ENCODE data around the gene NT5DC2. TPM values are rescaled to one million over a fixed set of nuclear protein-coding genes. Genes with fewer than 3 reads are reported as not detected.

Gene NT5DC2
- total RNA-seq, 2 donors from 2014 or later: 25.4 to 32.4 TPM

DNA sequence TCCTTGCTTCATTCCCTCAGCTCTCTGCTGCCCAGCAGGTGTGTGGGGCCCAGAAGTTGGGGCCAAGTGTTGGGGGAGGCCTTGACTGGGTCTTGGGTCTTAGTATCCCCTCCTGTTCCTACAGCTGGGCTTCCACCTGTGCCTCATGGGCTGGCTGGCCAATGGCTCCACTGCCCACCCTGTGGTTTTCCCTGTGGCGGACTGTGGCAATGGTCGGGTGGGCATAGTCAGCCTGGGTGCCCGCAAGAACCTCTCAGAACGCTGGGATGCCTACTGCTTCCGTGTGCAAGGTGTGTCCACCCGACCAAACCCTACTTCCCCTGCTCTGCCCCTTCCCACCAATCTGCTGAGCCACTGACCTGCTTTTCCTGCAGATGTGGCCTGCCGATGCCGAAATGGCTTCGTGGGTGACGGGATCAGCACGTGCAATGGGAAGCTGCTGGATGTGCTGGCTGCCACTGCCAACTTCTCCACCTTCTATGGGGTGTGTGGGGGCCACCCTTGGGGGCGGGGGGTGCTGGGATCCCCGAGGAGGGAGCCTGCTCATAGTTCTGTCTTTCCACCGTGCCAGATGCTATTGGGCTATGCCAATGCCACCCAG lies 10.9 kb downstream of the NT5DC2 start:
- H3K4me1 ChIP-seq: peaks cover 14% of the 10 kb centered on the region
- no peaks in the 10 kb centered on the region for H3K27me3 ChIP-seq
- no peaks in the 10 kb centered on the region for H3K9me3 ChIP-seq
- intact Hi-C loops (cut with DNase I): no loop called here
- no peak overlapping the region for H3K4me3 ChIP-seq
- no peaks in the 10 kb centered on the region for H3K36me3 ChIP-seq (replicated peaks in 1 of 2; ENCODE audit: insufficient read depth in 1 of 2, low read depth in 2 of 2)
- WGBS, 2 donors: 89% methylated on average over 13 of the region's 14 CpGs; no CpG with 5 or more reads in 1 of the 2 donors
- no peak for TF ChIP-seq POLR2A (IDR thresholded peaks at IDR 0.05)
- TF ChIP-seq, protein P1, sequence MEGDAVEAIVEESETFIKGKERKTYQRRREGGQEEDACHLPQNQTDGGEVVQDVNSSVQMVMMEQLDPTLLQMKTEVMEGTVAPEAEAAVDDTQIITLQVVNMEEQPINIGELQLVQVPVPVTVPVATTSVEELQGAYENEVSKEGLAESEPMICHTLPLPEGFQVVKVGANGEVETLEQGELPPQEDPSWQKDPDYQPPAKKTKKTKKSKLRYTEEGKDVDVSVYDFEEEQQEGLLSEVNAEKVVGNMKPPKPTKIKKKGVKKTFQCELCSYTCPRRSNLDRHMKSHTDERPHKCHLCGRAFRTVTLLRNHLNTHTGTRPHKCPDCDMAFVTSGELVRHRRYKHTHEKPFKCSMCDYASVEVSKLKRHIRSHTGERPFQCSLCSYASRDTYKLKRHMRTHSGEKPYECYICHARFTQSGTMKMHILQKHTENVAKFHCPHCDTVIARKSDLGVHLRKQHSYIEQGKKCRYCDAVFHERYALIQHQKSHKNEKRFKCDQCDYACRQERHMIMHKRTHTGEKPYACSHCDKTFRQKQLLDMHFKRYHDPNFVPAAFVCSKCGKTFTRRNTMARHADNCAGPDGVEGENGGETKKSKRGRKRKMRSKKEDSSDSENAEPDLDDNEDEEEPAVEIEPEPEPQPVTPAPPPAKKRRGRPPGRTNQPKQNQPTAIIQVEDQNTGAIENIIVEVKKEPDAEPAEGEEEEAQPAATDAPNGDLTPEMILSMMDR (IDR thresholded peaks at IDR 0.05): no peak
- no peak overlapping the region for H3K27ac ChIP-seq
- ATAC-seq: no peak
- DNase-seq: no peak

GRCh38 chr3:52521881-52522650 lies 11.6 kb downstream of the NT5DC2 start:
- ATAC-seq: no peak
- no peak for DNase-seq
- TF ChIP-seq POLR2A (IDR thresholded peaks at IDR 0.05): no peak
- TF ChIP-seq, protein P1 (IDR thresholded peaks at IDR 0.05): no peak
- Histone ChIP-seq H3K27me3 (no peaks in the 10 kb centered on the region), H3K36me3 (replicated peaks in 1 of 2; ENCODE audit: insufficient read depth in 1 of 2, low read depth in 2 of 2) (no peaks in the 10 kb centered on the region), H3K4me3 (no peak overlapping the region), H3K9me3 (no peaks in the 10 kb centered on the region), H3K27ac (no peak overlapping the region), H3K4me1 (peaks cover 14% of the 10 kb centered on the region)
- WGBS, 2 donors: 88 to 97% methylated on average over 5 to 28 of the region's 33 CpGs
- intact Hi-C loops (cut with DNase I): no loop called here

- peaks cover 14% of the 10 kb centered on the region for H3K4me1 ChIP-seq
- no peaks in the 10 kb centered on the region for H3K36me3 ChIP-seq (replicated peaks in 1 of 2; ENCODE audit: insufficient read depth in 1 of 2, low read depth in 2 of 2)
- H3K27ac ChIP-seq: no peak overlapping the region
- no peak for ATAC-seq
- intact Hi-C loops (cut with DNase I): no loop called here
- DNase-seq: no peak
- H3K4me3 ChIP-seq: no peak overlapping the region
- H3K27me3 ChIP-seq: no peaks in the 10 kb centered on the region
- TF ChIP-seq, protein P1 (IDR thresholded peaks at IDR 0.05): no peak
- TF ChIP-seq POLR2A (IDR thresholded peaks at IDR 0.05): no peak
- 85 to 94% methylated on average over 5 to 8 of the region's 8 CpGs for WGBS, 2 donors
- no peaks in the 10 kb centered on the region for H3K9me3 ChIP-seq
Measured at GRCh38 chr3:52521488-52521824, 12.2 kb downstream of the NT5DC2 start.

DNA sequence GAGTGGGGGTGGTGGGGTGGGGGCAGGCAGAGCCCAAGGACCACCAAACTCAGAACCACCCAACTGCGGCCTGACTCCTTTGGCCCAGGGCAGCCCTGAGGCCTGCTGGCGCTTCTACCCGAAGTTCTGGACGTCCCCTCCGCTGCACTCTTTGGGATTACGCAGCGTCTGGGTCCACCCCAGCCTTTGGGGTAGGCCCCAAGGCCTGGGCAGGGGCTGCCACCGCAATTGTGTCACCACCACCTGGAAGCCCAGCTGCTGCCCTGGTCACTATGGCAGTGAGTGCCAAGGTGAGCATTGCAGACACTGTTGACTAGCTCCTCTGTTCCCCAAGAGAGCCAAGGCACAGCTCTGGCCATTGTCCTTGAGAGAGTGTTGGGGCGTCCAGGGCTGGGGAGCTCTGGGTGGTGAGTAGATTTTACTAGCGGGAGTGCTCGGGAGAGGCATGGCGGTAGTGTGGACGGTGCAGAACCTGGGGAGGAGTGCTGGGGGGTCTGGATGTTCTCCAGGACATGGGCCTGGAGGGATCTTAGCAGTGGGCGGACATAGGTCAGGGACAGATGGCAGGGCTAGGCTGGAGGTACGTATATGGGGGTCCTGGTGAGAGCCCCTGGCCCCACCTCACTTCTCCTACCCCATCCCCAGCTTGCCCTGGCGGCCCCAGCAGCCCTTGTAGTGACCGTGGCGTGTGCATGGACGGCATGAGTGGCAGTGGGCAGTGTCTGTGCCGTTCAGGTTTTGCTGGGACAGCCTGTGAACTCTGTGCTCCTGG lies 12.8 kb downstream of the NT5DC2 start:
- no peak overlapping the region for H3K27ac ChIP-seq
- intact Hi-C loops (cut with DNase I): no loop called here
- H3K4me3 ChIP-seq: no peak overlapping the region
- DNase-seq: no peak
- H3K27me3 ChIP-seq: no peaks in the 10 kb centered on the region
- H3K36me3 ChIP-seq (replicated peaks in 1 of 2; ENCODE audit: insufficient read depth in 1 of 2, low read depth in 2 of 2): no peaks in the 10 kb centered on the region
- no peak for ATAC-seq
- peaks cover 9% of the 10 kb centered on the region for H3K4me1 ChIP-seq
- 89 to 90% methylated on average over 18 to 20 of the region's 20 CpGs for WGBS, 2 donors
- no peaks in the 10 kb centered on the region for H3K9me3 ChIP-seq
- no peak for TF ChIP-seq POLR2A (IDR thresholded peaks at IDR 0.05)
- TF ChIP-seq, protein P1 (IDR thresholded peaks at IDR 0.05): no peak
